Testis (tissue), 2 donors: ENCODE measurements around the gene CUBN.

Source experiments
- POLR2A ChIP-seq: fragments of 450-650 bp; IDR thresholded peaks from one replicate; pipeline ENCODE4 v1.6.1; 2017; ENCODE audit warnings: antibody characterized with exemption, mild to moderate bottlenecking, moderate library complexity
- TF ChIP-seq, protein P1 (sequence below), 3 experiments: fragments of 450-650 bp in 2 of 3; fragments of 200-600 bp in 1 of 3; sonication (generic) in 1 of 3; IDR thresholded peaks; one replicate each; pipeline ENCODE4 v1.5.1; 2016 to 2019; ENCODE audit warnings: antibody characterized with exemption in 3 of 3, mild to moderate bottlenecking in 2 of 3, moderate library complexity in 1 of 3

DNA sequence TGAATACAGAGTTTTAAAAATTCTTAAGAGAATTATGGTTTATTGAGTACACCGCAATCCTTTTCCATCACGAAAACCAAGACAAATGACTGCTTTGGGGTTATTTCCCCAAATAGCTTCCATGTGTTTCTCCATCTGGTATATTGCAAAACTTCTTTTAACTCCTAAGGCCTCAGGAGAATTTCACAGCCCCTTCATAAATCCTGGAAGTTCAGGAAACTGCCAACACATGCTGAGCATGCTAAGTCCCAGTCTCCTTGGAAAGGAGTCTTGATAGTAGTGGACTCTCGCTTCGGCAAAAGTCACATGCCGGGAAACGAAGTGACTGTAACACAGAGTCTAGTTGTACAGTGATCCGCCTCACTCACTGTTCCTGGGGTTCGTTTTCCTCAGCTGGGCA is 224.3 kb downstream of the CUBN start:
- TF ChIP-seq, protein P1, sequence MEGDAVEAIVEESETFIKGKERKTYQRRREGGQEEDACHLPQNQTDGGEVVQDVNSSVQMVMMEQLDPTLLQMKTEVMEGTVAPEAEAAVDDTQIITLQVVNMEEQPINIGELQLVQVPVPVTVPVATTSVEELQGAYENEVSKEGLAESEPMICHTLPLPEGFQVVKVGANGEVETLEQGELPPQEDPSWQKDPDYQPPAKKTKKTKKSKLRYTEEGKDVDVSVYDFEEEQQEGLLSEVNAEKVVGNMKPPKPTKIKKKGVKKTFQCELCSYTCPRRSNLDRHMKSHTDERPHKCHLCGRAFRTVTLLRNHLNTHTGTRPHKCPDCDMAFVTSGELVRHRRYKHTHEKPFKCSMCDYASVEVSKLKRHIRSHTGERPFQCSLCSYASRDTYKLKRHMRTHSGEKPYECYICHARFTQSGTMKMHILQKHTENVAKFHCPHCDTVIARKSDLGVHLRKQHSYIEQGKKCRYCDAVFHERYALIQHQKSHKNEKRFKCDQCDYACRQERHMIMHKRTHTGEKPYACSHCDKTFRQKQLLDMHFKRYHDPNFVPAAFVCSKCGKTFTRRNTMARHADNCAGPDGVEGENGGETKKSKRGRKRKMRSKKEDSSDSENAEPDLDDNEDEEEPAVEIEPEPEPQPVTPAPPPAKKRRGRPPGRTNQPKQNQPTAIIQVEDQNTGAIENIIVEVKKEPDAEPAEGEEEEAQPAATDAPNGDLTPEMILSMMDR (IDR thresholded peaks at IDR 0.05) = no peak
- TF ChIP-seq POLR2A = no peak
